Mesothelial cell of epicardium (in vitro differentiated cells): ENCODE results near the gene CDH23. TPM values are rescaled to one million over a fixed set of nuclear protein-coding genes. Genes with fewer than 3 reads are reported as not detected.
A peak's percentile ranks its signal among the peaks of the same experiment; 100 is the strongest.

Experiments
- DNase-seq, 2 experiments: peaks; one replicate each; pipeline ENCODE4 v3.0.0; 2021; ENCODE audit warnings: low spot score in 2 of 2; ENCODE audit not compliant: unreplicated experiment in 2 of 2
- H3K27ac Mint-ChIP-seq: 2 replicates; pipeline ENCODE4 v1.8.0; 2021; ENCODE audit warnings: mixed read lengths
- H3K27me3 Mint-ChIP-seq: 2 replicates; pipeline ENCODE4 v1.8.0; 2021; ENCODE audit warnings: low read depth, mixed read lengths
- H3K36me3 Mint-ChIP-seq: 2 replicates; pipeline ENCODE4 v1.8.0; 2021; ENCODE audit warnings: mixed read lengths
- H3K4me1 Mint-ChIP-seq: 2 replicates; pipeline ENCODE4 v1.8.0; 2021; ENCODE audit warnings: mixed read lengths
- H3K4me3 Mint-ChIP-seq: 2 replicates; pipeline ENCODE4 v1.8.0; 2021; ENCODE audit warnings: mild to moderate bottlenecking, moderate library complexity, mixed read lengths
- H3K9me3 Mint-ChIP-seq: 2 replicates; pipeline ENCODE4 v1.8.0; 2021; ENCODE audit warnings: mixed read lengths
- total RNA-seq: library from RNA; stranded (reverse); gene quantifications from 3 replicates; pipeline ENCODE4 v1.2.1, GENCODE V29; 2021
- TF ChIP-seq, protein P1 (sequence below): fragments of 200-600 bp; sonication (generic); IDR thresholded peaks from one replicate; pipeline ENCODE4 v1.5.0; 2021; ENCODE audit warnings: antibody characterized with exemption; ENCODE audit not compliant: unreplicated experiment

The CDH23 gene
- total RNA-seq, 1 donor from 2014 or later = 2.5 TPM

DNA sequence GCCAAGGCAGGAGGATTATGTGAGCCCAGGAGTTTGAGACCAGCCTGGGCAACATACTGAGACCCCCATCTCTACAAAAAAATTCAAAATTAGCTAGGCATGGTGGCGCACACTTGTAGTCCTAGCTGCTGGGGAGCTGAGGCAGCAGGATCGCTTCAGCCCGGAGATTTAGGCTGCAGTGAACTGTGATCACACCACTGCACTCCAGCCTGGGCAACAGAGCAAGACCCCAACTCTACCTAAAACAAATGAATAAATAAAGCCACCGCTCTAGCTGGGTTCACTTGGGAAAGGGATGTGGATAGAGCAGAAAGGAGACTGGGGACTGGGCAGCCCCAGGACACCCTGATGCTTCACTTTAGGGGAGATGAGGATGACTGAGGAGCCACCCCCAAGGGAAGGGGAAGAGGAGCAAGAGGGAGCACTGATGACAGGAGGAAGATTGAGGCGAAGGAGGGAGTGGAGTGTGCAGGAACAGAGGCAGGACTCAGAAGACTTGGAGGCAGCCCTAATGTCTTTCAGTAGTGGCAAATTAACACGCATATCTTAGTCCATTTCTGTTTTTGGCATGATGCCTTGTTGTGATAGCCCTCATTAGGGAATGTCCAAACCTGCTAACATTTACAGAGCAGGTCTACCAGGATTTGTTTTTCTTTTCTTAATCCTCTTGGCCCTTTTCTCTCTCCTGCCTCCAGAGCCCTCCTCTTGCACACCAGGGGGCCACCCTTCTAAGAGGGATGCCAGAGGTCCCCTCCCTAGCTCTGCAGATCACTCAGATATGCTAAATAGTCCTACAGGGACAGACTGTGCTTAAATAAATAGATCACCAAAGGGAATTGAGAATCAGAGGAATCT is 234.5 kb downstream of the CDH23 start:
- no peaks in the 10 kb centered on the region for H3K9me3 Mint-ChIP-seq
- DNase-seq = no peak
- H3K27me3 Mint-ChIP-seq = no peaks in the 10 kb centered on the region
- no peak overlapping the region for H3K27ac Mint-ChIP-seq
- H3K36me3 Mint-ChIP-seq = no peaks in the 10 kb centered on the region
- TF ChIP-seq, protein P1, sequence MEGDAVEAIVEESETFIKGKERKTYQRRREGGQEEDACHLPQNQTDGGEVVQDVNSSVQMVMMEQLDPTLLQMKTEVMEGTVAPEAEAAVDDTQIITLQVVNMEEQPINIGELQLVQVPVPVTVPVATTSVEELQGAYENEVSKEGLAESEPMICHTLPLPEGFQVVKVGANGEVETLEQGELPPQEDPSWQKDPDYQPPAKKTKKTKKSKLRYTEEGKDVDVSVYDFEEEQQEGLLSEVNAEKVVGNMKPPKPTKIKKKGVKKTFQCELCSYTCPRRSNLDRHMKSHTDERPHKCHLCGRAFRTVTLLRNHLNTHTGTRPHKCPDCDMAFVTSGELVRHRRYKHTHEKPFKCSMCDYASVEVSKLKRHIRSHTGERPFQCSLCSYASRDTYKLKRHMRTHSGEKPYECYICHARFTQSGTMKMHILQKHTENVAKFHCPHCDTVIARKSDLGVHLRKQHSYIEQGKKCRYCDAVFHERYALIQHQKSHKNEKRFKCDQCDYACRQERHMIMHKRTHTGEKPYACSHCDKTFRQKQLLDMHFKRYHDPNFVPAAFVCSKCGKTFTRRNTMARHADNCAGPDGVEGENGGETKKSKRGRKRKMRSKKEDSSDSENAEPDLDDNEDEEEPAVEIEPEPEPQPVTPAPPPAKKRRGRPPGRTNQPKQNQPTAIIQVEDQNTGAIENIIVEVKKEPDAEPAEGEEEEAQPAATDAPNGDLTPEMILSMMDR = no peak
- H3K4me3 Mint-ChIP-seq = no peak overlapping the region
- peaks cover 42% of the 10 kb centered on the region for H3K4me1 Mint-ChIP-seq

DNA sequence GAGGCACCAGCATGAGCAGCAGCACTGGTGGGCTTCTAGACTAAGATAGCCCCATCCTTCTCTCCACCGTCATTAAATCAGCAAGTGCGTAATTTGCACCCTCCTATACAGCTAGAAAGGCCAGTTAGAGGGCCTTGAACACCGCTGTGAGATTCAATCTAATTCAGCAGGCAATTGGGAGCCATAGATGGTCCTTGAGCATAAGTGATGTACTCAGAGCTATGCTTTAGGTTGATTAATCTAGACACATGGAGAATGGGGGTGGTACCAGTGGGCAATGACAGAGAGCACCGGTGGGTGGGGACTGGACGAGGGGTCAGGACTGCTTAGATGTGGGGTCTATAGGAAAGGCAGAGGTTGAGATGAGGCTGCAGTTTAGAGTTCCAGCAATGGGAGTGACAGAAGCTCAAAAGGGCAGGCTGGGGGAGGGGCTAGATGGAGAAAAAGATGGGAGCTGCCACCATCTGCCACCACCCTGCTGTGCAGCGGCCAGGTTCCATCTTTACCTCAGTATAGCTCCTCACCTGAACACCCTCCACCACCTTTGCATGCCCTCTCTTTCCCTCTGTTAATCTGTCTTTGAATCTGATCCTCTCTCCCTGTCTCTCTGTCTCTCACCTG is 235.6 kb downstream of the CDH23 start:
- Mint-ChIP-seq H3K9me3 (no peaks in the 10 kb centered on the region), H3K36me3 (no peaks in the 10 kb centered on the region), H3K4me1 (peaks cover 42% of the 10 kb centered on the region), H3K27me3 (no peaks in the 10 kb centered on the region), H3K4me3 (no peak overlapping the region), H3K27ac (no peak overlapping the region)
- DNase-seq = no peak
- TF ChIP-seq, protein P1 = no peak

DNA sequence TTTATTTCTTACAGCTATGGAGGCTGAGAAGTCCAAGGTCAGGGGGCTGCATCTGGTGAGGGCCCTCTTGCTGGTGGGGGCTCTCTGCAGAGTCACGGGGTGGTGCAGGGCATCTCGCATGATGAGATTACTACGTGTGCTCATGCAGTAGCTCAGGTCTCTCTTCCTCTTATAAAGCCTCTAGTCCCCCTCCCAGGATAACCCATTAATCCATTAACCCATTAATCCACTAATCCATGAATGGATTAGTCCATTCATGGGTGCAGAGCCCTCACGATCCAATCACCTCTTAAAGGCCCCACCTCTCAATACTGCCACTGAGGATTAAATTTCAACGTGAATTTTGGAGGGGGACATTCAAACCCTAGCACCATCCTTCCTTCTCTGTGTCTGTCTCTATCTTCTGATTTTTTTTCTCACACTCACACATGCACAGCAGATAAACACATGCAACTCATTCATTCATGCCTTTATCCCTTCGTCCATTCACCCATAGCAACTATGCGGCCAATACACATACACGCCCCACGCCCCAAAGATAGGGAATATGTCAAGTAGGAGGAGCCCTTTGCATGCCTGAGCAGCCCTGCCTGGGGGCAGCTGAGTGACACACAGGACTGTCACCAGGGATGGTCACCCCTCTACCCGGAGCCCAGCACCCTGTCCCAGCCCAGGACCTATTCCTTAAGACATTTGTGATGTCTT is 236.3 kb downstream of the CDH23 start:
- TF ChIP-seq, protein P1 = no peak
- no peak for DNase-seq
- peaks cover 45% of the 10 kb centered on the region for H3K4me1 Mint-ChIP-seq
- H3K9me3 Mint-ChIP-seq = no peaks in the 10 kb centered on the region
- no peak overlapping the region for H3K4me3 Mint-ChIP-seq
- no peak overlapping the region for H3K27ac Mint-ChIP-seq
- no peaks in the 10 kb centered on the region for H3K36me3 Mint-ChIP-seq
- no peaks in the 10 kb centered on the region for H3K27me3 Mint-ChIP-seq

DNA sequence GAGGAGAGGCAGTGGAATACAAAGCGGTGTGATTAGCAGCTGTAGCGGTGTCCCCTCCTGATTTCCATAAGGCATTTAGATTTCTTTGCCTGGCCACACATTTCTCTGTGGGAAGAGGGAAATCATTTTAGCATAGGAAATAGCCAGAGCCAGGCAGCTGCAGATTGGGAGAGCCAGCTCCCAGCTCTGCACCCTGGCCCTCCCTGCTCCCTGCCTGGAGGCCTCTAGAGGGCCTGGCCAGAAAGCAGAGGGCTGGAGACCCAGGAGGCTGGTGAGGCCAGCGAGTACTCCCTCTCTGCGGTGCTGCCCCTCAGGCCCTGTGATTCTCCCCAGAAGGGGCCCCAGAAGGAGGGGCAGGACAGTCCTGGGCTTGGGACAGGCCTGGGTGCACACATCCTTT is 237.2 kb downstream of the CDH23 start:
- Mint-ChIP-seq H3K27ac (no peak overlapping the region), H3K27me3 (no peaks in the 10 kb centered on the region), H3K9me3 (no peaks in the 10 kb centered on the region)

DNA sequence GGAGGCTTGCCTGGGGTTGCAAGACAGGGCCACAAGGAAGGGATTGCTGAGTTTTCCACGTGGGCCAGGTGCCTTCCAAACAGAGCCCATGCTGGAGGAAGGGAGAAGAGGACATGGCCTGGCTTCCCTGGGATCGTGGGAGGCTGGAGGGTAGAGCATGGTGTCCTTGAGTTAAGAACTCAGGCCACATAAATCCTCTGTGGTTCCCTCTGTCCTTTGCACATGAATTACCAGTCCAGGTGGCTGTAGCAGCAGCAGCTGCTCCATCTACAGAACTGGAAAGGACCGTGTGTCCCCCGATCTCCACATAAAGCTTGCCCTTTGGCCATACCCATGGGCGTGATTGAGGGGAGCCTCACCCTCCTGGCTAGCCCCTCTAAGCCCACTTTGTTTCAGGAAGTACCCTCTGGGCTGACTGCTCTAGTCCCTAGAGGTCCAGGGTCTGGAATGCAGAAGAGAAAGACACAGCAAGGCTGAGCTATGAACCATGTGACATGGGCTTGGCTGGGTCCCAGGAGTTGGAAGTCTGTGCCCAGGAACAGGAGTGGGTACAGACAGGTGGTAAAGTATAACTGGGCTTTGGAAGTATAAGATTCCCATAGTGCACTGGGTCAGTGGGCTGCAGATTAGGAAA is 237.9 kb downstream of the CDH23 start:
- TF ChIP-seq, protein P1 = no peak
- Mint-ChIP-seq H3K27me3 (no peaks in the 10 kb centered on the region), H3K27ac (peak overlapping the region; percentile 79), H3K9me3 (no peaks in the 10 kb centered on the region), H3K36me3 (no peaks in the 10 kb centered on the region), H3K4me1 (peaks cover 59% of the 10 kb centered on the region), H3K4me3 (no peak overlapping the region)
- DNase-seq = peak in 1 of 2 experiments; percentile 47

More for the DNA sequence above, 237.2 kb downstream of the CDH23 start:
- DNase-seq = no peak
- no peaks in the 10 kb centered on the region for H3K36me3 Mint-ChIP-seq
- no peak overlapping the region for H3K4me3 Mint-ChIP-seq
- TF ChIP-seq, protein P1 = no peak
- peaks cover 53% of the 10 kb centered on the region for H3K4me1 Mint-ChIP-seq
